Measurements from ENCODE around the gene HIVEP3.

Gene HIVEP3

DNA sequence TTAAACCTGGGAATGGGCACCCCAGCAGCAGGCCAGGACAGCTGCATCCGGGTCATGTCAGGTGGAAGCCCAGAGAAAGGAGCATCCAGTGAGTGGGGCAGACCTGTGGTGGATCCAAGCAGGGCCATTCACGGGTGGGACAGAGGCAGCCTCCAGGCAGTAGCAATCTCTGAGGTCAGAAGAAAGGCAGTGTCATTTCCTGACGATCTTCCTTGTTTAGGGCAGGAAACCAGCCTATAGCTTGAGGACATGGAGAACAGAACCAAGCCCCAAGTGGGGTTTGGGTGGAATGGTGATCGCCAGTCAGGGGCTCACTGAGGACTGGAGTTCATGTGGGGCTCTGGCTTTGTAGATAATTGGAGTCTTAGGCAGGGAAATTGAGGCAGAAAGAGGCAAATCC lies 209.4 kb downstream of the HIVEP3 start:
- H3K4me3 ChIP-seq (ENCODE audit: low read depth, low read length) = no peak overlapping the region
- TF ChIP-seq, protein P1, sequence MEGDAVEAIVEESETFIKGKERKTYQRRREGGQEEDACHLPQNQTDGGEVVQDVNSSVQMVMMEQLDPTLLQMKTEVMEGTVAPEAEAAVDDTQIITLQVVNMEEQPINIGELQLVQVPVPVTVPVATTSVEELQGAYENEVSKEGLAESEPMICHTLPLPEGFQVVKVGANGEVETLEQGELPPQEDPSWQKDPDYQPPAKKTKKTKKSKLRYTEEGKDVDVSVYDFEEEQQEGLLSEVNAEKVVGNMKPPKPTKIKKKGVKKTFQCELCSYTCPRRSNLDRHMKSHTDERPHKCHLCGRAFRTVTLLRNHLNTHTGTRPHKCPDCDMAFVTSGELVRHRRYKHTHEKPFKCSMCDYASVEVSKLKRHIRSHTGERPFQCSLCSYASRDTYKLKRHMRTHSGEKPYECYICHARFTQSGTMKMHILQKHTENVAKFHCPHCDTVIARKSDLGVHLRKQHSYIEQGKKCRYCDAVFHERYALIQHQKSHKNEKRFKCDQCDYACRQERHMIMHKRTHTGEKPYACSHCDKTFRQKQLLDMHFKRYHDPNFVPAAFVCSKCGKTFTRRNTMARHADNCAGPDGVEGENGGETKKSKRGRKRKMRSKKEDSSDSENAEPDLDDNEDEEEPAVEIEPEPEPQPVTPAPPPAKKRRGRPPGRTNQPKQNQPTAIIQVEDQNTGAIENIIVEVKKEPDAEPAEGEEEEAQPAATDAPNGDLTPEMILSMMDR (IDR thresholded peaks at IDR 0.05; ENCODE audit: low read depth, low read length) = no peak

DNA sequence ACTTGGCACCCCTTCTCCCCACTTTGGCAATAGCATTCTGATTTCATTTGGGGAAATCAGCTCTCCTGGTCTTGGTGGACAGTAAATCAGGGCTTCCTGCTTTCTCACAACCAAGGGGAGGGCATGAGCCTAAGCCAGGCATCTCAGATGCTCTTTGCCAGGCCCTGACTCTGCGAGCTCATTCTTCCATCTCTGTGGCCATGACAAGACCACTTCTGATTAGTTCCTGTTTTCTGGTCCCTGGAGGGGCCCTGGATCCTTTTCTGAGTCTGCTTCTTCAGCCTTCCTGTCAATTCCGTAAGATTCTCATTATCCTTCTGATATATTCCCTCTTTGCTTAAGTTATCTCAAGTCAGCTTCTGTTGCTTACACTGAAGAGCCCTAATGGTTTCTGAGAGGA lies 210.4 kb downstream of the HIVEP3 start:
- TF ChIP-seq, protein P1 (IDR thresholded peaks at IDR 0.05; ENCODE audit: low read depth, low read length) = no peak
- H3K4me3 ChIP-seq (ENCODE audit: low read depth, low read length) = no peak overlapping the region

DNA sequence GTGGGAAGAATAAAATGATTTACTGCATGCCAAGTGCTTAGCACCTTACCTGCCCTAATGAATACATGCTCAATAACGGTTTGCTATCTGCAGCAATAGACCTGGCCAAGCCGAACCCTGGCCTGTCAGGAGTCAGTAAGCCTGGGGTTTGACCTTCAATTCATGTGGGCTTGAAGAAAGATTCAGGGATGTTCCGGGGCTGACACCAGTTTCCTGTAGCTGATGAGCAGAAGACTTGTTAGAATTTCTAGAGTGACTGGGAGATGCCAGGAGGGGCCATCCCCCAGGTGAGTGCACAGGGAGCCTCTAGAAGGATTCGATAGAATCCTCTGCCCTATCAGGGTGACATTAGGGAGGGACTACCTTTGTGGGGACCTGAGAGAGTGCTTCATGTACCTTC lies 210.9 kb downstream of the HIVEP3 start:
- H3K4me3 ChIP-seq (ENCODE audit: low read depth, low read length) = no peak overlapping the region
- TF ChIP-seq, protein P1 (IDR thresholded peaks at IDR 0.05; ENCODE audit: low read depth, low read length) = no peak

DNA sequence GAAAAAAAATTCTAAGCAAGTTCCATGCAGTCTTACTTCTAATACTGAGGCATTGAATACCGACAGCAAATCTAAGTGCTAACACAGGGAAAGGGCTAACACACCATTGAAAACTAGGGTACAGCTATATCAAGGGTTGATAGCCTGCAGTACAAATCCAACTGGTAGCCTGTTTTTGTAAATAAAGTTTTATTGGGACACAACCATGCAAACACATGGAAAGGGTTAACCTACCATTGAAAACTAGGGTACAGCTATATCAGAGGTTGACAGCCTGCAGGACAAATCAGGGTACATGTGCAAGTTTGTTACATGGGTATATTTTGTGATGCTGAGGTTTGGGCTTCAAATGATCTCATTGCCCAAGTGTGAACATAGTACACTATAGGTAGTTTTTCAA lies 212.9 kb downstream of the HIVEP3 start:
- H3K4me3 ChIP-seq (ENCODE audit: low read depth, low read length) = no peak overlapping the region
- TF ChIP-seq, protein P1 (IDR thresholded peaks at IDR 0.05; ENCODE audit: low read depth, low read length) = no peak

DNA sequence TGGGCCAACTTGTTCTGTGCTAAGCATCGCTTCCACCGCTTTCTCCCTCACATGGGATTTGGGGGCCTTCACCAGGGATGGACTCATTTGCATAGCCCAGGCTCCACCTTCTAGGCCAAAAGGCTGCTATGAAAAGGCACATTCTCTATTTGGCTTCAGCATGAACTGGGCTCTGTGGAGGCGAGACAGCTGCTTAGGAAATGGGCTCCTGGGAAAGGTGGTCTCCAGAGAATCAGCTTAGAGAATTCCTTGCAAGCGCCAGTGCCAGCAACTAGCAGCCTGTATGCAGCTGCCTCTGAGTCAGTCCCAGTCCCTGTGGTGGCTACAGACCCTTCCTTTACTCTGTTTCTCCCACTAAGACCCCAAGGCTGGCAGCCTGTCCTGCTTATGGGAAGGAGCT lies 214.5 kb downstream of the HIVEP3 start:
- TF ChIP-seq, protein P1 (IDR thresholded peaks at IDR 0.05; ENCODE audit: low read depth, low read length) = no peak
- H3K4me3 ChIP-seq (ENCODE audit: low read depth, low read length) = no peak overlapping the region

DNA sequence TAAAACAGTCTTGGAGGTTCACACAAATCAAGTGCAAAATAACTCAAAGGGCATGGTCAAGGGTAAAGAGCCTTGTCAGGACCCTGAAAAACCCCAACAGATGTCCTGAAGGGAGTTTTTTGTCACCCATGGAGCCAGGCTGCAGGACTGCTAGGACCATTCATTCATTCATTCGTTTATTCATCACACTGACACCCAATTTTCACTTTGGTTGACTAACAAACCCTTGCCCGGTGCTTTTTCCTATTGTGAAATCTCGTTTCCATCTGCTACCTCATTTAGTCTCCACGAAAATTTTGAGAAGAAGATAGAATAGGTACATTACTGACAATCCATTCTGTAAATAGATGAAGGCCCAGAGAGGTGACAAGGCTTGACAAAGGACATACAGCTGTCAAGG lies 216.0 kb downstream of the HIVEP3 start:
- TF ChIP-seq, protein P1 (IDR thresholded peaks at IDR 0.05; ENCODE audit: low read depth, low read length) = no peak
- no peak overlapping the region for H3K4me3 ChIP-seq (ENCODE audit: low read depth, low read length)

DNA sequence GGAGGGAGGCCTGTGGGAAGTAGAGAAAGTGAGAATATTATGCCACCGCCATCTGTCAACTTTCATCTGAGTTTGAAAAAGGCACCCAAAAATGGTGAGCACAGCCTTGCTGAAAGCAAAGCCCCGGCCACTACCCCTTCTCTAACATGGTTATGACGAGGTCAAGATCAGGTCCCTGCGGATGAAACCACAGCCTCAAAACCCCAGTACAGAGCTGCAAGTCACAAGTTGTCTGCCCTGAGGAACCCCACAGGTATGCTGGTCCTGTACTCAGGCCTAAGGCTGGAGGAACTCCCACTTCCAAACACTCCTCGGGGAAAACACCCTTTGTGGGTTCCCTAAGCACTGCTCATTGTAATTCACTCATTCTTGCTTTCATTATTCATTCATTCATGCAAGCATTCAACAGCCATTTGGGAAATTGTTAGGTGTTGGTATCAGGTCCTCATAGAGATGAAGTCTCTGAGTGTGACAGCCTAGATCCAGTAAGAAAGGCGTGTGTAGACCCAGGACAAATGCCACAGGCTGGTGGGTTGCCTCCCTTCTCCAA lies 217.7 kb downstream of the HIVEP3 start:
- no peak overlapping the region for H3K4me3 ChIP-seq (ENCODE audit: low read depth, low read length)
- TF ChIP-seq, protein P1 (IDR thresholded peaks at IDR 0.05; ENCODE audit: low read depth, low read length) = no peak

All from WI38 (cell line).